Gastrocnemius medialis (tissue), 4 donors: ENCODE measurements around the gene CTR9. TPM values are rescaled to one million over a fixed set of nuclear protein-coding genes. Genes with fewer than 3 reads are reported as not detected.
A peak's percentile ranks its signal among the peaks of the same experiment; 100 is the strongest.

Experiments used
- ATAC-seq, 2 donors: fragments of 150-250 bp; one replicate each; pipeline ENCODE4 v1.9.1; 2016
- DNase-seq, 2 donors: peaks; one replicate each; pipeline ENCODE4 v3.0.0-alpha.2; 2019
- H3K27ac ChIP-seq, 4 donors: fragments of 200-600 bp; sonication (generic); 1 replicate in 1 of 4; 2 replicates in 3 of 4; pipeline ENCODE4 v1.5.1; 2016 to 2018; ENCODE audit warnings: mild to moderate bottlenecking in 2 of 4, moderate library complexity in 1 of 4
- H3K27me3 ChIP-seq, 3 donors: fragments of 200-600 bp; sonication (generic) in 2 of 3; 1 replicate in 1 of 3; 2 replicates in 2 of 3; pipeline versions ENCODE4 v1.5.1 to v1.6.0; 2016 to 2019; ENCODE audit warnings: mild to moderate bottlenecking in 1 of 3, moderate library complexity in 1 of 3
- H3K36me3 ChIP-seq, 2 donors: fragments of 200-600 bp; sonication (generic) in 1 of 2; one replicate each; pipeline ENCODE4 v1.5.1; 2017 to 2018
- H3K4me1 ChIP-seq, 2 donors: fragments of 200-600 bp; sonication (generic) in 1 of 2; one replicate each; pipeline ENCODE4 v1.5.1; 2016 to 2017; ENCODE audit warnings: mild to moderate bottlenecking in 2 of 2
- H3K4me3 ChIP-seq, 4 donors: fragments of 200-600 bp; sonication (generic) in 3 of 4; 1 replicate in 1 of 4; 2 replicates in 3 of 4; pipeline ENCODE4 v1.5.1; 2016 to 2019; ENCODE audit warnings: mild to moderate bottlenecking in 2 of 4
- H3K9me3 ChIP-seq, 3 donors: fragments of 200-600 bp; sonication (generic) in 2 of 3; 1 replicate in 1 of 3; 2 replicates in 2 of 3; pipeline ENCODE4 v1.5.1; 2016 to 2019
- CTCF ChIP-seq, 5 experiments: fragments of 450-650 bp in 3 of 5; fragments of 200-600 bp in 2 of 5; sonication (generic) in 2 of 5; IDR thresholded peaks in 4 of 5; conservative IDR thresholded peaks in 1 of 5; 1 replicate in 4 of 5; 2 replicates in 1 of 5; pipeline ENCODE4 v1.5.1; 2016 to 2019; ENCODE audit warnings: antibody characterized with exemption in 5 of 5, mild to moderate bottlenecking in 3 of 5, moderate library complexity in 3 of 5
- POLR2A ChIP-seq, 2 donors: fragments of 450-650 bp; IDR thresholded peaks; one replicate each; pipeline ENCODE4 v1.6.1; 2017; ENCODE audit warnings: antibody characterized with exemption in 2 of 2, mild to moderate bottlenecking in 2 of 2, moderate library complexity in 2 of 2
- in situ Hi-C, 4 donors: fragments of 200-750 bp; cut with MboI; loops; one replicate each; pipeline versions ENCODE4 v1.15.0 to v1.8.0; 2017; ENCODE audit warnings: low sequenced_read_pairs in 4 of 4
- intact Hi-C: fragments of 100-400 bp; cut with DNase I; formaldehyde crosslinking; loops from one replicate; pipeline ENCODE4 v1.15.1; 2023; ENCODE audit warnings: low total_unique reads
- total RNA-seq, 4 donors: library from RNA; depleted of rRNA; stranded (reverse); fragments of >200 nt; gene quantifications; one replicate each; pipeline versions ENCODE4 v1.1.0 to v1.2.3, GENCODE V29; 2016

The CTR9 gene
- total RNA-seq, 4 donors from 2014 or later: 18.3 to 22.2 (median 20.4) TPM

- in situ Hi-C loops (loop anchor here in 3 of 4 donors (25.0 kb wide), 1 partner anchor 1003 kb away; no protein-coding TSS in a partner anchor), intact Hi-C loops (no loop called here)
- Histone ChIP-seq H3K27ac (no peak overlapping the region), H3K9me3 (no peaks in the 10 kb centered on the region), H3K27me3 (no peaks in the 10 kb centered on the region), H3K36me3 (peaks cover 0 to 9% of the 10 kb centered on the region in 2 donors), H3K4me1 (peaks cover 8 to 10% of the 10 kb centered on the region in 2 donors), H3K4me3 (no peak overlapping the region)
- peak; percentile 49 to 62 for ATAC-seq
- DNase-seq: no peak
- TF ChIP-seq CTCF (IDR thresholded peaks at IDR 0.05 in 4 of 5, conservative IDR thresholded peaks at IDR 0.05 in 1 of 5): no peak
- TF ChIP-seq POLR2A (IDR thresholded peaks at IDR 0.05): no peak
Measured at GRCh38 chr11:10784232-10785145, 33.4 kb downstream of the CTR9 start.

DNA sequence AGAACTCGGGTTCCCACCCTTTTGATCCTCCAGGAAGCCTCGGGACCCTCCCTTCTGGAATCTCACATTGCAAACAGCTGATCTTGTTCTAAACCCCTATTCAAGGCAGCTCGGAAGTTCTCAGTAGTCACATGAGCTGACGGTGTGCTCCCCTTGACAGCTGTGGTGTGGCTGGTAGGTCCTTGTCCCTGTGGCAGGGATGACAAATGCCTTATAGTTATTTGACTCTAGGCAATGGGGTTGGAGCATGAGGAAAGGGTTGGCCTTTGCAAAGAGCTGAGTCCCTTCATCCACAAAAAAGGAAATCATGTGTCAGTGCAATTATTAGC, 34.1 kb downstream of the CTR9 start:
- no peak overlapping the region for H3K4me3 ChIP-seq
- intact Hi-C loops: no loop called here

GRCh38 chr11:10786451-10786850, 35.4 kb downstream of the CTR9 start:
- H3K27ac ChIP-seq: no peak overlapping the region
- ATAC-seq (no peak), DNase-seq (no peak)
- in situ Hi-C loops: loop anchor here in 3 of 4 donors (25.0 kb wide), 1 partner anchor 1001 kb away; no protein-coding TSS in a partner anchor
- TF ChIP-seq CTCF (IDR thresholded peaks at IDR 0.05 in 4 of 5, conservative IDR thresholded peaks at IDR 0.05 in 1 of 5): no peak
- TF ChIP-seq POLR2A (IDR thresholded peaks at IDR 0.05): no peak
- H3K9me3 ChIP-seq: no peaks in the 10 kb centered on the region
- H3K36me3 ChIP-seq: no peaks in the 10 kb centered on the region
- intact Hi-C loops: no loop called here
- H3K27me3 ChIP-seq: no peaks in the 10 kb centered on the region
- H3K4me1 ChIP-seq: peaks cover 7 to 8% of the 10 kb centered on the region in 2 donors
- H3K4me3 ChIP-seq: no peak overlapping the region

More for the DNA sequence above, 34.1 kb downstream of the CTR9 start:
- no peak overlapping the region for H3K27ac ChIP-seq
- no peaks in the 10 kb centered on the region for H3K9me3 ChIP-seq
- H3K36me3 ChIP-seq: peaks cover 0 to 3% of the 10 kb centered on the region in 2 donors
- H3K4me1 ChIP-seq: peaks cover 8 to 10% of the 10 kb centered on the region in 2 donors
- TF ChIP-seq POLR2A (IDR thresholded peaks at IDR 0.05): no peak
- no peak for TF ChIP-seq CTCF (IDR thresholded peaks at IDR 0.05 in 4 of 5, conservative IDR thresholded peaks at IDR 0.05 in 1 of 5)
- DNase-seq: no peak
- no peaks in the 10 kb centered on the region for H3K27me3 ChIP-seq
- ATAC-seq: no peak
- in situ Hi-C loops: loop anchor here in 3 of 4 donors (25.0 kb wide), 1 partner anchor 1002 kb away; no protein-coding TSS in a partner anchor

DNA sequence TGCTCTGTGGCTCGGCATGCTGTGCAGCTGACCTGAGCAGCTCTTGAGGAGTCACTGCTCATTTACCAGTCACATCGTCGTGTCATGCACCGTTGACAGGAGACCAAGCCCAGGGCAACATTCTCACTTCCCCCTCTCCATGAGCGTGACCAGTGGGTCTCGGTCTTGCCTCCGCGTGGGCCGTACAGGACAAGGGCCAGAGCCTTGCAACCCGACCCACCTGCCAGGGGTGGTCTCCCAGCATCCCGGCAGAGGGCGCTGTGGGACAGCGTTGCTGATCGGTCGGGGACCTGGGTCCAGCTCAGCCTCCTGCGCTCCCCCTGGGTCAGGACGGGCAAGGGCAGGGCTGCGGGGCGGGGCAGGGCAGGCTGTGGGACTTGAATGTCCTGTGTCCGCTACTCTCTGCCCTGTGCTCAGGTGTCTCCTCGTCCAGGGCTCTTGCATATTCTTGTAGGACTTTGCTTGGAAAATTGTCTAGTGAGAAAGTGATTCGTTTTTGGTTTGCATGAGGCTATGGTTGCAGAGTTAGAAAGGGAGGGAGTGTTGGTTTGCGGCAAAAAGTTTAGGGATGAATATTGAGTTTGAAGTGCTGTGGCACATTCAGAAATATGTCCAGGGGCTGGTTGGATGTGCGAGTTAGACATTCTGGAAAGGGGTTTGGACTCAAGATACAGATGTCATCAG, 41.5 kb downstream of the CTR9 start:
- intact Hi-C loops (loop anchor here (1.0 to 5.0 kb wide), 5 partner anchors 22 to 995 kb away; no protein-coding TSS in a partner anchor), in situ Hi-C loops (loop anchor here (5.0 to 25.0 kb wide), 5 partner anchors 230 to 995 kb away; no protein-coding TSS in a partner anchor)
- DNase-seq (peak; percentile 63 to 80), ATAC-seq (peak; percentile 84 to 95)
- no peaks in the 10 kb centered on the region for H3K27me3 ChIP-seq
- H3K4me1 ChIP-seq: peaks cover 0 to 5% of the 10 kb centered on the region in 2 donors
- no peaks in the 10 kb centered on the region for H3K9me3 ChIP-seq
- TF ChIP-seq POLR2A (IDR thresholded peaks at IDR 0.05) (no peak), CTCF (IDR thresholded peaks at IDR 0.05 in 4 of 5, conservative IDR thresholded peaks at IDR 0.05 in 1 of 5) (peak; percentile 88 to 96 (median 93))
- H3K27ac ChIP-seq: no peak overlapping the region
- peaks cover 0 to 16% of the 10 kb centered on the region in 2 donors for H3K36me3 ChIP-seq
- H3K4me3 ChIP-seq: peak overlapping the region in 1 of 4 donors; percentile 17
